GM12878 (cell line): Measurements from ENCODE around the gene MAP3K5. TPM values are rescaled to one million over a fixed set of nuclear protein-coding genes. Genes with fewer than 3 reads are reported as not detected.

ENCODE experiments used
- ATAC-seq: fragments of 200-7000 bp; cut with Tn5 transposase; 3 replicates; pipeline ENCODE4 v1.9.1; 2020; ENCODE audit warnings: mild to moderate bottlenecking, moderate library complexity
- BruUV-seq: library from RNA; stranded (reverse); fragments of 400-500 nt; replicated peaks from 2 replicates; lab custom pipeline; 2021; lab: Mats Ljungman, UMichigan
- CTCF ChIA-PET: fragments of 300-600 bp; sonication (Branson Sonifier 250); formaldehyde crosslinking; extraction: SDS; loops from one replicate; lab custom pipeline; 2021; ENCODE audit warnings: inconsistent platforms; lab: Yijun Ruan, JAX
- POLR2A ChIA-PET: fragments of 350-600 bp; formaldehyde crosslinking; extraction: SDS; loops from one replicate; lab custom pipeline; 2021; ENCODE audit warnings: inconsistent platforms; lab: Charles Lee
- RAD21 ChIA-PET: fragments of 300-600 bp; sonication (Branson Sonifier 250); formaldehyde crosslinking; loops from one replicate; lab custom pipeline; 2023; ENCODE audit warnings: antibody characterized with exemption; ENCODE audit not compliant: unreplicated experiment; lab: Charles Lee
- SMC1A ChIA-PET: fragments of 300-600 bp; sonication (Branson Sonifier 250); formaldehyde crosslinking; loops from one replicate; lab custom pipeline; 2023; ENCODE audit not compliant: unreplicated experiment, uncharacterized antibody; lab: Charles Lee
- DNase-seq: peaks from one replicate; pipeline ENCODE4 v3.0.0-alpha.2; 2011; ENCODE audit warnings: low read depth, low spot score
- FAIRE-seq: peaks from 3 replicates; lab custom pipeline; 2011; peaks lifted over from hg19 to GRCh38; lab: Jason Lieb, UNC
- H2AFZ ChIP-seq: 2 replicates; pipeline ENCODE4 v1.6.0; 2011; ENCODE audit warnings: low read depth, low read length, control low read depth; ENCODE audit not compliant: control insufficient read depth
- H3K27ac ChIP-seq: 2 replicates; pipeline ENCODE4 v1.5.1; 2011; ENCODE audit warnings: control low read depth; ENCODE audit not compliant: control insufficient read depth, insufficient read depth
- H3K27me3 ChIP-seq, 2 experiments: replicated peaks in 1 of 2; 2 replicates each; pipeline versions ENCODE4 v1.6.0 to v1.6.1; 2011; ENCODE audit warnings: low read length in 1 of 2; ENCODE audit not compliant: control insufficient read depth in 2 of 2, insufficient read depth in 2 of 2
- H3K36me3 ChIP-seq, 2 experiments: 2 replicates each; pipeline ENCODE4 v1.5.1; 2011; ENCODE audit warnings: low read length in 1 of 2; ENCODE audit not compliant: control insufficient read depth in 2 of 2, insufficient read depth in 2 of 2
- H3K4me1 ChIP-seq: 2 replicates; pipeline ENCODE4 v1.6.1; 2011; ENCODE audit warnings: mild to moderate bottlenecking, low read length, moderate library complexity, mixed read lengths; ENCODE audit not compliant: control insufficient read depth, insufficient read depth
- H3K4me2 ChIP-seq: 2 replicates; pipeline ENCODE4 v1.6.0; 2011; ENCODE audit warnings: control low read depth; ENCODE audit not compliant: control insufficient read depth, insufficient read depth
- H3K4me3 ChIP-seq: fragments of 200-600 bp; sonication (generic); 2 replicates; pipeline ENCODE4 v1.5.1; 2016
- H3K79me2 ChIP-seq: 2 replicates; pipeline ENCODE4 v1.6.0; 2011; ENCODE audit warnings: low read length; ENCODE audit not compliant: control insufficient read depth, insufficient read depth
- H3K9ac ChIP-seq: 2 replicates; pipeline ENCODE4 v1.8.0; 2011; ENCODE audit warnings: low read length, control low read depth, mixed read lengths; ENCODE audit not compliant: control insufficient read depth, insufficient read depth
- H3K9me3 ChIP-seq: replicated peaks from 3 replicates; pipeline ENCODE4 v1.5.1; 2011; ENCODE audit warnings: mild to moderate bottlenecking, low read length; ENCODE audit not compliant: control insufficient read depth, insufficient read depth
- H4K20me1 ChIP-seq: 2 replicates; pipeline ENCODE4 v1.6.0; 2011; ENCODE audit not compliant: control insufficient read depth, insufficient read depth
- NBN ChIP-seq: fragments of 450-650 bp; IDR thresholded peaks from 2 replicates; pipeline ENCODE4 v1.6.1; 2016
- NR2F1 ChIP-seq: fragments of 450-650 bp; conservative IDR thresholded peaks from 2 replicates; pipeline ENCODE4 v1.6.1; 2017; ENCODE audit warnings: mild to moderate bottlenecking
- RFX5 ChIP-seq: IDR thresholded peaks from 2 replicates; pipeline ENCODE4 v1.6.1; 2011; ENCODE audit warnings: low read depth, low read length, improper control_type of control experiment
- WGBS: methylation state at CpG from one replicate; pipeline ENCODE4 v1.1.6; 2016; ENCODE audit warnings: low lambda C conversion rate; ENCODE audit not compliant: insufficient replicate concordance, insufficient coverage; ENCODE audit errors: missing lambda C conversion rate; 5-methylcytosine and 5-hydroxymethylcytosine counted together
- in situ Hi-C: fragments of 300-500 bp; cut with MboI; formaldehyde crosslinking; loops from 9 replicates; pipeline ENCODE4 v1.14.3; 2018; ENCODE audit warnings: mixed read lengths
- intact Hi-C: fragments of 100-400 bp; cut with micrococcal nuclease; formaldehyde crosslinking; loops from one replicate; pipeline ENCODE4 v1.14.2; 2022; ENCODE audit not compliant: unreplicated experiment
- polyA plus RNA-seq, 11 experiments: library from polyadenylated mRNA; depleted of rRNA in 4 of 11; unstranded in 6 of 11; stranded (reverse) in 5 of 11; fragments of >200 nt; fragmentation: Nextera tagmentation in 4 of 11; fragmentation: Illumina TruSeq in 1 of 11; extraction: Ambion mirVana in 4 of 11; extraction: Trizol in 1 of 11; gene quantifications; 1 replicate in 1 of 11; 2 replicates in 10 of 11; pipeline versions ENCODE4 v1.2.1 to v1.2.3, GENCODE V29; 2011 to 2016; ENCODE audit warnings: inconsistent platforms in 2 of 11, missing spikeins in 2 of 11, low read depth in 1 of 11
- total RNA-seq, 4 experiments: library from RNA; depleted of rRNA in 3 of 4; stranded (reverse); fragments of >200 nt in 3 of 4; fragmentation: Illumina TruSeq in 1 of 4; extraction: Trizol in 1 of 4; gene quantifications; 2 replicates each; pipeline versions ENCODE4 v1.2.1 to v1.2.3, GENCODE V29; 2013 to 2021
- TF ChIP-seq, protein P1 (sequence below): fragments of 450-650 bp; IDR thresholded peaks from 2 replicates; pipeline ENCODE4 v1.6.1; 2017; ENCODE audit warnings: mild to moderate bottlenecking
- TF ChIP-seq, protein P2 (sequence below): fragments of 450-650 bp; IDR thresholded peaks from 2 replicates; pipeline ENCODE4 v1.6.1; 2016; ENCODE audit warnings: mild to moderate bottlenecking

MAP3K5 gene
- total and polyA plus RNA-seq, 10 of the 15 experiments (the other 5 are each of a cell fraction or from before 2014, with no cell fraction given): 5.4 to 34.3 (median 26.4) TPM

DNA sequence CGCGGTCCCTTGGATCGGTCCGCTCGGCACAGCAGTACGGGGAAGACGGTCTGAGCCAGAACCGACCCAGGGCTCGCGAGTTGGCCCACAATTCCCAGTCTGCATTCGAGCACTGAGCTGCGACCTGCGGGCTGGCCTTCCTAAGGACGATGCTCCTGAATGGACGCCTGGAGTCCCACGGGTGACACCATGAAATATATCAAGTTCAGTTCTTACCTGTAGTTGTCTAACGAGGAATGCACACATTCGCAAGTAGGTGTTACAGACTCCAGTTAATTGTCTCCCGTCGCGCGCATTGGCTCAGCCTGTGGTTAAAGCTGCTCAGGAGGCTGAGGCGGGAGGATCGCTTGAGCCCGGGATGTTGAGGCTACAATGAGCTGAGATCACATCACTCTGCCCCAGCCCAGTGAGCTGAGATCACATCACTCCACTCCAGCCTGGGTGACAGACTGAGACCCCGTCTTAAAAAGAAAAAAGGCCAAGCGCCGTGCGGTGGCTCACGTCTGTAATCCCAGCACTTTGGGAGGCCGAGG lies 30.9 kb upstream of the MAP3K5 start:
- Histone ChIP-seq H3K4me3 (peak overlapping the region; percentile 83), H4K20me1 (no peaks in the 10 kb centered on the region), H2AFZ (peak overlapping the region; percentile 90)
- ChIA-PET SMC1A (interaction anchor here (1.0 to 1.9 kb wide), 6 partner anchors 19 to 179 kb away, joined by 3 to 7 read pairs (median 3); no protein-coding TSS in a partner anchor), POLR2A (interaction anchor here (1.7 kb wide), 1 partner anchor 31 kb away, joined by 4 read pairs; the partner anchor contains the start of gene MAP3K5), CTCF (interaction anchor here (1.1 to 2.0 kb wide), 7 partner anchors 12 to 178 kb away, joined by 3 to 11 read pairs (median 5); partner anchors contain the start of gene MAP3K5)
- no peak for DNase-seq
- no peak for TF ChIP-seq RFX5
- TF ChIP-seq, protein P1, sequence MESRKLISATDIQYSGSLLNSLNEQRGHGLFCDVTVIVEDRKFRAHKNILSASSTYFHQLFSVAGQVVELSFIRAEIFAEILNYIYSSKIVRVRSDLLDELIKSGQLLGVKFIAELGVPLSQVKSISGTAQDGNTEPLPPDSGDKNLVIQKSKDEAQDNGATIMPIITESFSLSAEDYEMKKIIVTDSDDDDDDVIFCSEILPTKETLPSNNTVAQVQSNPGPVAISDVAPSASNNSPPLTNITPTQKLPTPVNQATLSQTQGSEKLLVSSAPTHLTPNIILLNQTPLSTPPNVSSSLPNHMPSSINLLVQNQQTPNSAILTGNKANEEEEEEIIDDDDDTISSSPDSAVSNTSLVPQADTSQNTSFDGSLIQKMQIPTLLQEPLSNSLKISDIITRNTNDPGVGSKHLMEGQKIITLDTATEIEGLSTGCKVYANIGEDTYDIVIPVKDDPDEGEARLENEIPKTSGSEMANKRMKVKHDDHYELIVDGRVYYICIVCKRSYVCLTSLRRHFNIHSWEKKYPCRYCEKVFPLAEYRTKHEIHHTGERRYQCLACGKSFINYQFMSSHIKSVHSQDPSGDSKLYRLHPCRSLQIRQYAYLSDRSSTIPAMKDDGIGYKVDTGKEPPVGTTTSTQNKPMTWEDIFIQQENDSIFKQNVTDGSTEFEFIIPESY: 0 out of 2 replicates have a peak, but pooled peaks have one; percentile 31
- TF ChIP-seq, protein P2, sequence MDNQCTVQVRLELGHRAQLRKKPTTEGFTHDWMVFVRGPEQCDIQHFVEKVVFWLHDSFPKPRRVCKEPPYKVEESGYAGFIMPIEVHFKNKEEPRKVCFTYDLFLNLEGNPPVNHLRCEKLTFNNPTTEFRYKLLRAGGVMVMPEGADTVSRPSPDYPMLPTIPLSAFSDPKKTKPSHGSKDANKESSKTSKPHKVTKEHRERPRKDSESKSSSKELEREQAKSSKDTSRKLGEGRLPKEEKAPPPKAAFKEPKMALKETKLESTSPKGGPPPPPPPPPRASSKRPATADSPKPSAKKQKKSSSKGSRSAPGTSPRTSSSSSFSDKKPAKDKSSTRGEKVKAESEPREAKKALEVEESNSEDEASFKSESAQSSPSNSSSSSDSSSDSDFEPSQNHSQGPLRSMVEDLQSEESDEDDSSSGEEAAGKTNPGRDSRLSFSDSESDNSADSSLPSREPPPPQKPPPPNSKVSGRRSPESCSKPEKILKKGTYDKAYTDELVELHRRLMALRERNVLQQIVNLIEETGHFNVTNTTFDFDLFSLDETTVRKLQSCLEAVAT: peak; percentile 81
- TF ChIP-seq NR2F1: no peak
- TF ChIP-seq NBN: peak; percentile 42; the same call in 1 of the 2 replicates
- TF ChIP-seq, all 136 proteins: peak for 3
- Histone ChIP-seq H3K4me1 (no peaks in the 10 kb centered on the region), H3K4me2 (peak overlapping the region; percentile 98), H3K9me3 (no peaks in the 10 kb centered on the region), H3K27ac (peak overlapping the region; percentile 76), H3K36me3 (no peaks in the 10 kb centered on the region), H3K79me2 (peaks cover 5% of the 10 kb centered on the region), H3K27me3 (no peaks in the 10 kb centered on the region), H3K9ac (peak overlapping the region; percentile 84)
- FAIRE-seq (no peak), ATAC-seq (no peak)
- intact Hi-C loops (no loop called here), in situ Hi-C loops (no loop called here)
- BruUV-seq: no TSS peak
- RAD21 ChIA-PET: interaction anchor here (1.2 to 3.1 kb wide), 2 partner anchors 31 to 179 kb away, joined by 5 to 14 read pairs; partner anchors contain the start of gene MAP3K5
- WGBS: 57% methylated on average over 30 of the region's 31 CpGs
